Renal pelvis (tissue), 4 donors: ENCODE data around the gene C6orf163. TPM values are rescaled to one million over a fixed set of nuclear protein-coding genes. Genes with fewer than 3 reads are reported as not detected.

Experiments
- DNase-seq: peaks from one replicate; pipeline ENCODE4 v3.0.0-alpha.2; 2013
- polyA plus RNA-seq, 3 donors: library from polyadenylated mRNA; unstranded; fragments of 120-200 nt; gene quantifications; one replicate each; pipeline ENCODE4 v1.2.1, GENCODE V29; 2013; ENCODE audit not compliant: insufficient read length in 3 of 3

The C6orf163 gene
- polyA plus RNA-seq, 3 donors: 2.4 to 6.5 (median 5.6) TPM

GRCh38 chr6:87351583-87351982 is 7.0 kb downstream of the C6orf163 start:
- DNase-seq: no peak

- no peak for DNase-seq
Measured at GRCh38 chr6:87356181-87356580, 11.6 kb downstream of the C6orf163 start.

DNA sequence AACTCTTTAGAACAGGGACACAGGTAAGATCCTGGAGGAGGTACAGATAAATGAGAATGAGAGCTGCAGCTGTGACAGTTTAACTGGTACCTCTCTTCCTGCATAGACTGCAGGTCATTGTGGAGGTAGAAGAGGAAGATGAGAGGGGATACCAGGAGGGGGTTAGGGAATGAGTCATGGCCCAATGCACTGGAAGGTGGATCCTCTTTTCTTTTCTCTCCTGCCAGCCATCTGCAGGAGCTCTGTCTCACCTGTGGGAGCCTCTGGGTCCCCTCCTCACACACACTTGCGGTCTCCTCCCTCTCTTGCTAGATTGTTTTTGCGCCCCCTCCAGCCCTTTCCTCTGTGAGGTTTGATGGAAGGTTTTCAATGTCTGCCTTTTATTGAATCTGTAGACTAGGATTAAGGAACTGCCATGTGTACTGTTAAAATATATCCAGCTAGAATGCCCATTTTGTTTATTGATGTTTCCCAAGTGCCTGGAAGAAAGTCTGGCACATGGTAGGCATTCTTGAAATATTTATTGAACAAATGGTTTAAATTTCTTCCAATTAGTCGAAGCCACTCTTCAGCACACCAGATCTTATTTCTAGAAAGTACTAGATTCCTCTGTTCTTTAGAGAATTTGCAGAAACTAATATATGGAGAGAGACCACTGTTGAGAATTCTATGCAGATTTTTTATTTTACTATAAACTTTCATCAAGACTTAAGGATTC is 13.0 kb downstream of the C6orf163 start:
- DNase-seq: no peak

DNA sequence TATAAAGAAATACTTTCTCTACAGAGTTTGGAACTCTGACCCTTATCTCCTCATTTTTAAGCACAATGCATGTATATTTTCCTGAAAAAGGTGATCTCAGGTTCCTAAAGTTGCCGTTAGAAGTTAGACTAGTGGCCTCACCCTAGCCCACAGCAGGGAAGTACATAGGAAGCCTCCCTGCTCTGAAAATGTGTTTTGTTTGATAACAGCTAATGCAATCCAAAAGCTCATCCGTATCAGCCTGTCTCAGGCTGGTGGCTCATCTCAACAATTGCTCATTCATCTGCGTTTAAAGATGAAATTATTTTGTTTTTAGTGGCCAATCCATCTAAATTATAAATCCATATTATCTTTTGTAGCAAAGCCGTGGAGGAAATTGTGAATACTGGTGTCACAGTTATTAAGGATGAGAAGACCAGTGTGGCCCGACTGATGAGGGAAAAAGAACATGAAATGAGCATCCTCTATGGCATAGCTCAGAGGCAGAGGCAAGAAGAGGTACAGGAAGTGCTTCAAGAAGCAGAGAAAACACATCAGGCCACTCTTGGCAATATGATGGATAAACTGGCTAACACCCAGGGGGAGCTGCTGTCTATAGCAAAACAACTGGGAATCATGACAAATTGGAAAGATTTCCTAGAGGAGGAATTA is 20.1 kb downstream of the C6orf163 start:
- DNase-seq: no peak

- no peak for DNase-seq
Measured at GRCh38 chr6:87366072-87366827, 21.6 kb downstream of the C6orf163 start.

DNA sequence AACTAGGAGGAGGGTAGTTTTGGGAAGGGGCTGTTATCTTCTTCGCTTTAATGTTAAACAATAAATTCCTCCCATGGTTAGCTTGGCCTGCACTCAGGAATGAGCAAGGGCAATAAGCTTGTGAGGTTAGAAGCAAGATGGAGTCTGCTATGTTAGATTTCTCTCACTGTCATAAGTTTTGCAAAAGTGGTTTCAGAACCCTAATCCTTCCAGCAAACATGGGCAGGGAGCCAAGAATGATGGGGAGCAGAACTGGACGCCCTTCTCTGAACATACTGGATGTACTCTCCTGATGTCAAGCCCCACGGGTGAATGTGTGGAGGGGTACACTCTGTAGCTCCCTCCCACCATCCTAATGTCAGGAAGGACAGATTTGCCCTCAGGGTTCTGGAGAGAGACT is 22.3 kb downstream of the C6orf163 start:
- no peak for DNase-seq

DNA sequence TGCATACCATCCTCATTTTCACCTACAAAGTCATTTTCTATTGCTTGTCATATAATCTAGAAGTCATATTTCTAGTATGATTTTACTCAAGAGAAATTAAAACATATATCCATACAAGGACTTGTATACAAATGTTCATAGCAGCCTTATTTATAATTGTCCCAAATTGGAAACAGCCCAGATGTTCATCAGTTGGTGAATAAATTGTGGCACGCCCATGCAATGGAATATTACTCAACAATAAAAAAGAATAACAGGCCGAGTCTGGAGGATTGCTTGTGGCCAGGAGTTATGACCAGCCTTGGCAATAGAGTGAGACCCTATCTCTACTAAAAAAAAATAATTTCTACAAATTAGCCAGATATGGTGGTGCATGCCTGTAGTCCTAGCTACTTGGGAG is 28.8 kb downstream of the C6orf163 start:
- DNase-seq: no peak

DNA sequence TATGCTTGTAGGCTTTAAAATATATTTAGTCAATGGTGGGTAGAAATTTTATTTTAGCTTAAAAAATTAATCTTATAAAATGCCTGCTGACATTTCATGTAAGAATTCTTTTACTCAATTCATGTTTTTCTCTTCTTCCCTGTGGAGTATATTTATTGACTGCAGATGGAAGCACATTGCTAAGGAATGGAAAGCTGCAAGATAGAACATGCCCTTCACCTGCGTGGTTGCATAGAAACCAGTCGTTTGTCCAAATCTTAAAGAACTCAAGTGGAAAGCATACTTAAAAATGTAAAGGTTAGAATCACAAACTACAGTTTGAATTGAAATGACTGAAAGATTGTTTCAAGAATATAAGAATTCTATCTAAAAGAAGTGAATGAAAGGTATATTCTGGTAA is 30.7 kb downstream of the C6orf163 start:
- no peak for DNase-seq

- no peak for DNase-seq
Measured at GRCh38 chr6:87376643-87377042, 32.0 kb downstream of the C6orf163 start.

DNA sequence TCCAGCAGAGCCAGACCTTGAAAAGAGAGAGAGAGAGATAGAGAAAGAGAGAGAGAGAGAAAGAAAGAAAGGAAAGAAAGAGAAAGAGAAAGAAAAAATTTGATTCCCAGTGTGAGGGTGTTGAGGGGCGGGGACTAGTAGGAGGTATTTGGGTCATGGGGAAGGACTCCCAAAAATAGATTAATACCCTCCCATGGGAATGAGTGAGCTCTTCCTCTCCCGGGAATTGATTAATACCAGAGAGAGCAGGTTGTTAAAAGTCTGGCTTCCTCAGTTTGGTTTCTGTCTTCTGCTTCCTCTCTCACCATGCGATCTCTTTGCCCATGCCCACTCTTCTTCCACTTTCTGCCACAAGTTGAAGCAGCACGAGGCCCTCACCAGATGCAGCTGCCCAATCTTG is 34.3 kb downstream of the C6orf163 start:
- DNase-seq: no peak

DNA sequence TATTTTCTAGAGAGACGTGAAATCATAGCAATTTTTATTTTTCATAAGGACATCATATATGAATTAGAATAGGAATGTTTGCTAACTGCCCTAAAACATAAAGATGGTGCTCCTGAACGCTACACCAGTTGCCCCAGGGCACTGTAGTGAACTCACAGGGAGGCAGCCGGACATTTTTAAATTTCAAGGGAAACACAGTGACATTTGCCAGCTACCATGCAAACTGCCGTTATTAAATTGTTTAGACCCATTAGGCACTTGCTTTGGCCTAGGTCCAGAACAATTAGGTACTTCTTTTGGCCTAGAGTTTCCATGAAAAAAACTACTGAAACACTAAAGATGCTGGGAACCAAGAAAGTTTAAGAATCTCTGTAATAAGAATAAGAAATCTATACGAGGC is 38.2 kb downstream of the C6orf163 start:
- no peak for DNase-seq

GRCh38 chr6:87384038-87384437 is 39.4 kb downstream of the C6orf163 start:
- DNase-seq: no peak

DNA sequence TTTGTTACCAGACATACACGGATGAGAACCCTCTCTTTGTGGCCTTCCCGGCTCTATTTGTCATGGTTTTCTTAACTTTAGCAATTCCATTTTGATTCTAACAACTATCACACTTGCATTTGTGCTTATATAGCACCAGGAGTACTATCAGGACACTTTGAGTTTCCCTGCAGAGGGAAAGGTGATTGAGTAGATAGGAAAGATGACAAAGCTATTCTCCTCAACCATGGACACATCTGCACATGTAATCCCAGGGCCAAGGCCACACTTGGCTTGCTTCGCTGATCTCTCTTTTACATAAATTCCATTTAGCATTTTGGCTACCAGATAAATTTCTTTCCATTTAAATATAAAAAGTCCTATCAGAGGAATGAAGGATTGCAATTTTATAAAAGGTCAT is 39.8 kb downstream of the C6orf163 start:
- DNase-seq: no peak

DNA sequence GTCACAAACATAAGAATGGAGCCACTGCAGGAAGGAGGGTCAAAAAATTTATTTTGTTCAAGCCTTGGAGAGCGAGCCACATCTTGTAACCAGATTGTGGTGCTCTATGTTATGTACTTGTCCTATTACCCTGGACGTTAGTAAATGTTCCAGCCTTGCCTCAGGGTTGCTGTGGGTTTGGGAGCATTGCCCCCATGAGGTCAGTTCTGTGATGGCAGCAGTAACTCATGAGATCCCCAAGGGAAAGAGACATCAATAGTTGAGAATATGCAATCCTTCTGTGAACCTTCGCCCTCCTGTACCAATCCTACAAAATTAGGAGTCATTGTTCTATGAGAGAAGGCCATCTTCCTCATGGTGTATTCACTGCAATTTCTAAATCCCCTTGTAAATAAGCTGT is 46.7 kb downstream of the C6orf163 start:
- no peak for DNase-seq

DNA sequence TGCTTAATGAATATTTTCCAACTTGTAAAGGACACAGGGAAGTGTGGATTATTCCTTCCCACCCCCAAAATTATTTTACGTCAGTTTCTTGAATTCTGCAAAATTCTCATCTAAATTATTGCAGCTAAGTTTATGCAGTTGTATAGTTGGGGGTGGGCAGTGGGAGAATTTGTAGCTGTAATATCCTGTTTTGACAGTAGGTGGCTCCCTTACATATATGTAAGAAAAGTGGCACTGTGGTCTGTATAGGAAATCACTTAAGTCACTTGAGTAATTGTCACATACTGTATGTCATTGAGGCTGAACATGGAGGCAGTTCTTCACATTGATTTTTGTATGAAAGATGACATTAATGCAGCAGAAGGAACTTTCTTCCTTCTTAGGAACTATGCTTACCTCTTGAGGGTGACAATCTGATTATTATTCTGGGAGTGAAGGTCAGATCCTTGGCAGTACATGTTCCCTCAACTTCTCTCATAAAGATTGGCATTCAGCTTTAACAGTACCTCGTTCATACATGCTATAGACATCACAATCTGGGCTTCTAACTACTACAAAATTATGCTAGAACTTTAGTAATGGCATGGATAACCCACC is 48.5 kb downstream of the C6orf163 start:
- DNase-seq: peak; percentile 46

DNA sequence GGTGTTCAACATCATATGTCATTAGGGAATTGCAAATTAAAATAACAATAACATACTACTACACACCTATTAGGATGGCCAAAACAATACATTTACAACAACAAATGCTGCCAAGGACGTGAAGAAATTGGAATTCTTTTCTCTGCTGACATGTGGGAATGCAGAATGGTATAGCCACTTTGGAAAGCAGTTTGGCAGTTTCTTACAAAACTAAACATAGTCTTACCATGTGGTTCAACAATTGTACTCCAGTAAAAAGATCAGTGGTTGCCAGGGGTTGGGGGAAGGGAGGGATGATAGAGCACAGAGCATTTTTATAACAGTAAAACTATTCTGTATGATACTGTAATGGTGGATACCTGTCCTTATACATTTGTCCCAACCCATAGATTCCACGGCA is 50.8 kb downstream of the C6orf163 start:
- no peak for DNase-seq

GRCh38 chr6:87396595-87397392 is 52.2 kb downstream of the C6orf163 start:
- DNase-seq: no peak

DNA sequence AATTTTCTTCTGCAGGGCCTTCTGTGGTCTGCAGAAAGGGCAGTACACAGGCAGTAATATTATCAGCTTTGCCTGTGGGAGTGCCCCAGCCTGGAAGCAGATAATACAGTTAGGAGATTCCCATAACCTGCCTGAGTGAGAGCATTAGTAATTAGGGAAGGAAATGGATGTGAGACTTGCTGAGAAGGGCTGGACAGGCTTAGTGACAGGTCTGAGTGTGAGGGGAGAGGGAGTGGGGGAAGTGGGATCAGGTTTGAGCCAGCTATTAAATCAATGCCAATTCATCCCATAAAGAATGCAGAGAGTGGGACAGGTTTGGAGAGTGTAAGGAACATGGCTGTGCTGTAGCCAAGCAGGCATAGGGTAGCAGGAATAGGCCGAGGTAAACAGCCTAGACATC is 53.0 kb downstream of the C6orf163 start:
- peak; percentile 43 for DNase-seq

DNA sequence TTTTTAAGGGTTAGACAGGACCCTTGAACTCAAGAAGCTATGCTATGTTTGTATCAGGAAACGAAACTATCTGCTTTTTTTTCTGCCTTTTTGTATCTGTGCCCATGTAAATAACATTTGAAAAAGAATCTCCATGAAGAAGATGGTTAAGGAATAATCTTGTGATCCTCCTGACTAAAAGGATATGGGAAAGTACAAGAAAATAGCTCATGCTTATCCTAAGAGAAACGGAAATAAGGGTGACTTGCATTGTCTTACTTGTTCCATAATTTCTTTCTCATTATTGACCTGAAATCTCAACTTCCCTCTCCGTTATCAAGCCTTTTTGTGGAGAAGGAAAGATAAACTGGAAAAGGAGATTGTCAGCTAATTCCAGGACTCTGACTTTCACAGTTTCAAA is 57.2 kb downstream of the C6orf163 start:
- no peak for DNase-seq

DNA sequence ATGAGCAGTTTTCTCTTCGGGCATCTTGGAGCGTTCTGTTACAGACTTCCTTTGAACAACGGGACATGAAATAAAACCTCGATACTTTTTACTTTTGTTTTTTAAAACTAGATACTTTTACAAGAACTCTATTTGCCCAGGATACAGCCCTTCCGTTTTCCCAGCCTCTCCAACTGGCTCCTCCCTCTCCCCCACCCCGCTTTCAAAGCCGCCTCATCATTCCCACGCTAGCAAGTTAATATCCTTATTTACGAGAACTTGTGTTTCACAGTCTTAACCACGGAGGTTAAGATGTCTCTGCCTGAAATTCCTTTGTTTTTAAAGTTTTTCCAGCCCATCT is 62.9 kb downstream of the C6orf163 start:
- DNase-seq: peak; percentile 45

- peak; percentile 84 for DNase-seq
Measured at GRCh38 chr6:87407901-87408720, 63.5 kb downstream of the C6orf163 start, which contains the start of gene CFAP206. Gene CFAP206, plus strand, starts transcription at chr6:87407972. Its CDS starts 1,868 bp downstream, at chr6:87409840.
